Measurements from ENCODE around the gene DEF6.

Gene DEF6

GRCh38 chr6:35365594-35366203 lies 68.1 kb downstream of the DEF6 start:
- ChIA-PET POLR2A (no interaction called here), CTCF (interaction anchor here (1.3 to 3.1 kb wide), 4 partner anchors 9 to 249 kb away, joined by 3 to 9 read pairs (median 4); partner anchors contain the start of gene PPARD)
- DNase-seq (ENCODE audit: extremely low spot score) = no peak
- TF ChIP-seq CTCF (IDR thresholded peaks at IDR 0.05; ENCODE audit: control extremely low read depth, extremely low read depth, low read depth, missing control alignments) = no peak

GRCh38 chr6:35366204-35366596 lies 68.6 kb downstream of the DEF6 start:
- ChIA-PET POLR2A (no interaction called here), CTCF (interaction anchor here (1.3 to 3.1 kb wide), 3 partner anchors 10 to 83 kb away, joined by 3 to 9 read pairs (median 4); partner anchors contain the start of gene PPARD)
- no peak for DNase-seq (ENCODE audit: extremely low spot score)
- no peak for TF ChIP-seq CTCF (IDR thresholded peaks at IDR 0.05; ENCODE audit: control extremely low read depth, extremely low read depth, low read depth, missing control alignments)

GRCh38 chr6:35367646-35368037 lies 70.0 kb downstream of the DEF6 start:
- POLR2A ChIA-PET = no interaction called here
- no peak for TF ChIP-seq CTCF (IDR thresholded peaks at IDR 0.05; ENCODE audit: control extremely low read depth, extremely low read depth, low read depth, missing control alignments)
- DNase-seq (ENCODE audit: extremely low spot score) = no peak
- CTCF ChIA-PET = interaction anchor here (0.9 to 1.4 kb wide), 2 partner anchors 11 to 25 kb away, joined by 3 to 6 read pairs; partner anchors contain the start of gene PPARD

GRCh38 chr6:35368038-35368887 lies 70.6 kb downstream of the DEF6 start:
- ChIA-PET CTCF (interaction anchor here (0.9 to 1.4 kb wide), 3 partner anchors 10 to 25 kb away, joined by 3 to 6 read pairs (median 3); partner anchors contain the start of gene PPARD), POLR2A (no interaction called here)
- DNase-seq (ENCODE audit: extremely low spot score) = peak; percentile 50
- no peak for TF ChIP-seq CTCF (IDR thresholded peaks at IDR 0.05; ENCODE audit: control extremely low read depth, extremely low read depth, low read depth, missing control alignments)

GRCh38 chr6:35370124-35370741 lies 72.6 kb downstream of the DEF6 start:
- ChIA-PET CTCF (interaction anchor here (0.6 to 2.6 kb wide), 3 partner anchors 22 to 42 kb away, joined by 3 to 5 read pairs (median 3); no protein-coding TSS in a partner anchor), POLR2A (interaction anchor here (1.2 kb wide), 1 partner anchor 98 kb away, joined by 3 read pairs; the partner anchor contains the start of gene RPL10A)
- DNase-seq (ENCODE audit: extremely low spot score) = peak; percentile 60
- TF ChIP-seq CTCF (IDR thresholded peaks at IDR 0.05; ENCODE audit: control extremely low read depth, extremely low read depth, low read depth, missing control alignments) = no peak

Measured in GM10248 (cell line).